ENCODE measurements around the gene IL1B. TPM values are rescaled to one million over a fixed set of nuclear protein-coding genes. Genes with fewer than 3 reads are reported as not detected.
"Not testable (repeated sequence)": the region's sequence is repeated elsewhere in the genome, so short reads cannot be mapped to it uniquely, and the experiment has no call there.

The IL1B gene
- total RNA-seq, 4 donors from 2014 or later, result 2.7 TPM; not detected in 3

GRCh38 chr2:112835536-112836162 is 930 bp downstream of the IL1B start:
- WGBS, result 78% methylated on average over 1 of the region's 1 CpG

GRCh38 chr2:112835061-112835501 is 1.5 kb downstream of the IL1B start:
- H3K27me3 ChIP-seq, result no peaks in the 10 kb centered on the region
- no peak for TF ChIP-seq POLR2A (IDR thresholded peaks at IDR 0.05; ENCODE audit: low read depth)
- H3K4me3 ChIP-seq, result no peak overlapping the region
- WGBS, result 46% methylated on average over 1 of the region's 1 CpG
- H3K4me1 ChIP-seq, result peaks cover 0 to 9% (median 4%) of the 10 kb centered on the region in 4 donors
- intact Hi-C loops (cut with DNase I), result no loop called here
- no peak for DNase-seq (ENCODE audit: extremely low spot score)
- H3K36me3 ChIP-seq, result no peaks in the 10 kb centered on the region
- H3K9me3 ChIP-seq, result no peaks in the 10 kb centered on the region
- H3K27ac ChIP-seq (replicated peaks in 1 of 4), result no peak overlapping the region

More at GRCh38 chr2:112835536-112836162, 930 bp downstream of the IL1B start:
- intact Hi-C loops (cut with DNase I), result no loop called here
- Histone ChIP-seq H3K36me3 (no peaks in the 10 kb centered on the region), H3K27ac (replicated peaks in 1 of 4) (no peak overlapping the region), H3K9me3 (no peaks in the 10 kb centered on the region), H3K4me3 (no peak overlapping the region), H3K4me1 (peaks cover 0 to 9% (median 4%) of the 10 kb centered on the region in 4 donors), H3K27me3 (no peaks in the 10 kb centered on the region)
- TF ChIP-seq EP300 (IDR thresholded peaks at IDR 0.05), result no peak
- no peak for TF ChIP-seq POLR2A (IDR thresholded peaks at IDR 0.05; ENCODE audit: low read depth)
- no peak for TF ChIP-seq POLR2AphosphoS5 (IDR thresholded peaks at IDR 0.05)
- TF ChIP-seq CTCF (IDR thresholded peaks at IDR 0.05), result no peak
- no peak for DNase-seq (ENCODE audit: extremely low spot score)

GRCh38 chr2:112834396-112835037 is 2.1 kb downstream of the IL1B start:
- 87% methylated on average over 1 of the region's 1 CpG for WGBS
- intact Hi-C loops (cut with DNase I), result no loop called here
- H3K4me3 ChIP-seq, result no peak overlapping the region
- DNase-seq (ENCODE audit: extremely low spot score), result no peak
- H3K27me3 ChIP-seq, result no peaks in the 10 kb centered on the region
- H3K36me3 ChIP-seq, result no peaks in the 10 kb centered on the region
- peaks cover 0 to 9% (median 4%) of the 10 kb centered on the region in 4 donors for H3K4me1 ChIP-seq
- H3K27ac ChIP-seq (replicated peaks in 1 of 4), result no peak overlapping the region
- TF ChIP-seq CTCF (IDR thresholded peaks at IDR 0.05), result no peak
- no peaks in the 10 kb centered on the region for H3K9me3 ChIP-seq

GRCh38 chr2:112833976-112834375 is 2.6 kb downstream of the IL1B start:
- intact Hi-C loops (cut with DNase I), result no loop called here
- Histone ChIP-seq H3K4me1 (peaks cover 0 to 9% (median 4%) of the 10 kb centered on the region in 4 donors), H3K36me3 (no peaks in the 10 kb centered on the region), H3K4me3 (no peak overlapping the region), H3K9me3 (no peaks in the 10 kb centered on the region), H3K27me3 (no peaks in the 10 kb centered on the region), H3K27ac (replicated peaks in 1 of 4) (no peak overlapping the region)
- TF ChIP-seq EP300 (IDR thresholded peaks at IDR 0.05) (no peak), POLR2AphosphoS5 (IDR thresholded peaks at IDR 0.05) (no peak), CTCF (IDR thresholded peaks at IDR 0.05) (no peak), POLR2A (IDR thresholded peaks at IDR 0.05; ENCODE audit: low read depth) (no peak)
- DNase-seq (ENCODE audit: extremely low spot score), result no peak

- H3K36me3 ChIP-seq; H3K4me3 ChIP-seq; H3K4me1 ChIP-seq; intact Hi-C loops (cut with DNase I); DNase-seq (ENCODE audit: extremely low spot score); H3K27ac ChIP-seq (replicated peaks in 1 of 4); H3K9me3 ChIP-seq; H3K27me3 ChIP-seq: not testable (repeated sequence)
- 91% methylated on average over 5 of the region's 5 CpGs for WGBS
These were observed 3.0 kb downstream of the IL1B start for GRCh38 chr2:112833639-112833931.

Measured in esophagus muscularis mucosa (tissue), 4 donors.